ENCODE measurements around the gene FAM180B. TPM values are rescaled to one million over a fixed set of nuclear protein-coding genes. Genes with fewer than 3 reads are reported as not detected.

FAM180B gene
- total and polyA plus RNA-seq, 2 of the 13 experiments (the other 11 are each of a cell fraction or from before 2014, with no cell fraction given), result 0.40 to 1.0 TPM

- ATAC-seq (no peak), FAIRE-seq (no peak), DNase-seq (ENCODE audit: low spot score) (no peak)
- in situ Hi-C loops (cut with HindIII; ENCODE audit: extremely low pct_ligation_motif_present, low pct_unique_long_range_greater_than_20kb) (no loop called here), intact Hi-C loops (cut with micrococcal nuclease; ENCODE audit: unreplicated experiment) (no loop called here)
- Histone ChIP-seq H4K20me1 (ENCODE audit: insufficient read depth, low read length) (no peaks in the 10 kb centered on the region), H3K4me3 (replicated peaks in 1 of 3; ENCODE audit: insufficient read depth in 1 of 3, low read depth in 2 of 3, low read length in 3 of 3) (no peak overlapping the region), H3K27ac (ENCODE audit: extremely low read length, insufficient read depth, low read length) (no peak overlapping the region), H3K27me3 (ENCODE audit: control insufficient read depth in 1 of 2, insufficient read depth in 2 of 2, low read length in 2 of 2) (no peaks in the 10 kb centered on the region), H3K4me1 (ENCODE audit: insufficient read depth, low read length) (no peaks in the 10 kb centered on the region), H3K9ac (ENCODE audit: insufficient read depth, low read depth, low read length) (no peak overlapping the region), H3K36me3 (replicated peaks in 1 of 2; ENCODE audit: control insufficient read depth in 1 of 2, insufficient read depth in 2 of 2, low read length in 2 of 2) (peaks cover 1 to 15% of the 10 kb centered on the region in 2 experiments; a peak in 4 of 5 replicates), H3K4me2 (ENCODE audit: low read depth, low read length) (no peak overlapping the region), H3K9me3 (ENCODE audit: low read length) (no peaks in the 10 kb centered on the region), H3K79me2 (ENCODE audit: insufficient read depth, low read length) (no peaks in the 10 kb centered on the region), H2AFZ (ENCODE audit: low read length) (no peak overlapping the region)
- ChIA-PET POLR2A (no interaction called here), CTCF (ENCODE audit: low intra/inter-chr PET ratio, low total read pairs) (no interaction called here)
- no TSS peak for BruUV-seq (replicated peaks)
- TF ChIP-seq BHLHE40 (IDR thresholded peaks at IDR 0.05; ENCODE audit: low read length) (no peak), PBX3 (CRISPR knock-in tag; IDR thresholded peaks at IDR 0.05; ENCODE audit: borderline replicate concordance) (no peak), ZNF326 (CRISPR knock-in tag; IDR thresholded peaks at IDR 0.05; ENCODE audit: borderline replicate concordance) (no peak), E2F2 (CRISPR knock-in tag; IDR thresholded peaks at IDR 0.05; ENCODE audit: borderline replicate concordance) (no peak), ZNF841 (CRISPR knock-in tag; IDR thresholded peaks at IDR 0.05; ENCODE audit: borderline replicate concordance) (no peak), MATR3 (CRISPR knock-in tag; IDR thresholded peaks at IDR 0.05) (no peak), TCF7L2 (IDR thresholded peaks at IDR 0.05; ENCODE audit: low read depth, low read length) (no peak), RELA (CRISPR knock-in tag; IDR thresholded peaks at IDR 0.05) (no peak), EEA1 (CRISPR knock-in tag; IDR thresholded peaks at IDR 0.05; ENCODE audit: borderline replicate concordance) (no peak), GTF3A (CRISPR knock-in tag; conservative IDR thresholded peaks at IDR 0.05) (no peak), ZNF564 (CRISPR knock-in tag; IDR thresholded peaks at IDR 0.05) (no peak), KLF13 (CRISPR knock-in tag; IDR thresholded peaks at IDR 0.05) (no peak), FOXA1 (IDR thresholded peaks at IDR 0.05) (no peak), FOXA1 (CRISPR knock-in tag; IDR thresholded peaks at IDR 0.05) (no peak), CREB1 (IDR thresholded peaks at IDR 0.05) (no peak), CREB1 (CRISPR knock-in tag; IDR thresholded peaks at IDR 0.05) (no peak), ZNF138 (CRISPR knock-in tag; IDR thresholded peaks at IDR 0.05; ENCODE audit: low read depth) (no peak), SOX13 (IDR thresholded peaks at IDR 0.05) (no peak), SOX13 (CRISPR knock-in tag; conservative IDR thresholded peaks at IDR 0.05 in 1 of 2, IDR thresholded peaks at IDR 0.05 in 1 of 2) (no peak), RERE (CRISPR knock-in tag; IDR thresholded peaks at IDR 0.05; ENCODE audit: low read depth) (no peak), SP2 (CRISPR knock-in tag; IDR thresholded peaks at IDR 0.05) (no peak)
Measured at GRCh38 chr11:47615249-47615648, 28.8 kb downstream of the FAM180B start.
